HG02623 (cell line): ENCODE data around the gene CLCA2.
A peak's percentile ranks its signal among the peaks of the same experiment; 100 is the strongest.

ENCODE experiments used
- ATAC-seq: cut with Tn5 transposase; IDR thresholded peaks from one replicate; pipeline ENCODE4 v1.9.1; 2021; ENCODE audit warnings: moderate library complexity; ENCODE audit not compliant: unreplicated experiment

CLCA2 gene

DNA sequence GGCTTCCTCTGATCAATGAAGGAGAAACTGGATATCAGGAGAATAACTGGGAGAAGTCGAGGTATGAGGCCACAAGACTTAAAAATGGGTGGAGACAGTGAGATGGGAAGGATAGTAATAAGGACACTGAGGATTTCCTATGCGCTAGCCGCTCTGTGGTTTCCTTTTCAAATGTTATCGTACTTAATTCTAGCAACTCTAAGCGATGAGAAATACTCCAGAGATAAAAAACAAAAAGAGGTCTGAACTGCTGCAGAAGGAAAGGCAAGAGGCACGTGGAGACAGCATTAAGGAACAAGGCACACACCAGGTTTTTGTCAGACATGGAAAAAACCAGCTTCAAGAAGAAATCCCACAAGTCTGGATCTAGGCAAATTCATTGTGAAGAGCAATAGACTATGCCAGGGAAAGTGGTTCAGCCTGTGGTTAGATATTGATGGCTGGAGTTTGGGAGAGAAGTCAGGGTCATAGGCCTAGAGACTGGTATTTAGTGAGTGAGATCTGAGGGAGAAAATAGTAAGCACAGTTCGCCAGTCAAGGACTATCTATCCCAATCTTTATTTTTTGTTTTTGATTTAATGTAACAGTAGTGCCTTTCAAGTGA is 5.3 kb downstream of the CLCA2 start:
- no peak for ATAC-seq

DNA sequence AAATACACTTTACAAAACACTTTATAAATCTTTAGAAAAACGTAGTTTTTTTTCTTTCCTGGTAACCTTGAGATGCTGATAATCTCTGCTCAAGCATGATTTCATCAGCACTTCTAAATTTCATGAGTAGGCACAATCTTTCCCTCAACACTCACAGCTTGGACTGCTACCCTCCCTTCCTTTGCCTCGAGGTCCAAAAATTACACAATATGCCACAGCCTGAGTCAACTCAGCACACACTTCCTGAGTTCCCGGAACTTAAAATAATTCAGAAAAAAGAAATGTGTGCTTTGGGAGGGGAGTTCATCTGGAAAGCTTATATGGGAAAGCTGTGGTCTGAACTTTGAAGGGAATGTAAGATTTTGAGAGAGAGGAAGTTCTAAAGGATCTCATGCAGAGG is 5.9 kb downstream of the CLCA2 start:
- no peak for ATAC-seq

DNA sequence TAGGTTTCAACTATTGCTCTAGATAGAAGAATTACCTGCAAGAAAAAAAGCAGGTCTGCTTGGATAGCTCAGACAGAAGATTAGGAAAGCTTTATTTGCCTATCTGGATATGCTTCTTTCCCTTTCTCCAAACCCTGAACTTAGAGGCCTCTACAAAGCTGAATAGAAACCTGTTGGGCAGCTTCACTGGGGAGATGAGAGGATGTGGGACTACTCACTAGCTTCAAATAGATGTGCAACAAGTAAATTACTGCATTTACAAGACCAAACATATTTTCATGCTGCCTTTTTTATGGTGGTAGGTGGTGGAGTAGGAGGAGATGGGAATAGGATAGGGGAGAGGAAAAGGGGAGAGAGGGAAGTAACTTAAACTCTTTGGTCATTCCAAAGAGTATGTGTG is 6.4 kb downstream of the CLCA2 start:
- no peak for ATAC-seq

DNA sequence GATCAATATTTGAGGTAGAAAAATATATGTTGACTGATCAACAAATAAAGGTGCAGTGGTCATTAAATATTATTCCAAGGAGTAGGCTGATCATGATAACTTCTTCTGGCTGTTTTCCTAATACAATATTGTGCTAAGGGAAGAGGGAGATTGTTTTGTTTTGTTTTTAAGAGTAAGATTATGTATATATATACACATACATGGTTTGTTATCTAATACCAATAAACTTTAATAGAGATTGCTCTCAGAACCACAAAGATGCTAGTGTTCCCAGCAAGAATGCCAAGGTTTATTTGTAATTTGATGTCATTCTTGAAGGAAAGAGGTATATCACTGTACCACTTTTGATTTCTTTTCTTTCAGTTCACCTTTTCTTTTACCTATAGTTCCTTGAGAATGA is 10.1 kb downstream of the CLCA2 start:
- ATAC-seq = no peak

DNA sequence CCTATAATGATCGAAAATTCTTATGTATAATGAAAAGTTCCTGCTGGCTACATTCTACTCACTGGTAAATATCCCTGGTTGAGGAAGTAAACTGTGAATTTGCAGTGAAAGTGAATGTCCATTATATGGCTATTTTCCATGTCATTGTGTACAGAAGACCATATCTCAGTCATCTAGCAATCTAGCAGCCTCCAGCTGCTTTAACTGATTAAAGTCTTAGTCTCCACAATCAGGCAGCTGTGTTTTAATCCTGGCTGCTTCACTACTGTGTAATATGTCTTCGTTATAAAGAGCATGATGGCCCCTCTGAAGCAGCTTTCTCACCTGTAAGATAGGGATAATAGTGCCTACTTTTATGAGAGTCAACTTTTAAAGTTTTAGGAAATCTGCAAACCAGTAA is 11.4 kb downstream of the CLCA2 start:
- no peak for ATAC-seq

DNA sequence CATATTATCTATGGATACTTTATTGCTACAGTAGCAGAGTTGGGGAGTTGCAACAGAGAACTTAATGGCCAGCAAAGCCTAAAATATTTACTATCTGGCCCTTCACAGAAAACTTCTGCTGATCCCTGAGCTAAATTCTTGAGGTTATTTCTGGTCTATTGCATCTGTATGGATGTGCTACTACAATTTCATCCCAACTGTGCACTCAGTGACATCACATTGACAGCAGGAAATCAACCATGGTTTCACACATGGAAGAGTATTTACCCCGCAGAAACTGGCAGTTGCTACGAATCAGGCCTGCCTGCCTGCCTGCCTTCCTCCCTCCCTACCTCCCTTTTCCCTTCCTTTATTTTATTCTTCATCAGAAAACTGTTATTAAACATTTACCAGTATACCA is 12.1 kb downstream of the CLCA2 start:
- ATAC-seq = no peak

DNA sequence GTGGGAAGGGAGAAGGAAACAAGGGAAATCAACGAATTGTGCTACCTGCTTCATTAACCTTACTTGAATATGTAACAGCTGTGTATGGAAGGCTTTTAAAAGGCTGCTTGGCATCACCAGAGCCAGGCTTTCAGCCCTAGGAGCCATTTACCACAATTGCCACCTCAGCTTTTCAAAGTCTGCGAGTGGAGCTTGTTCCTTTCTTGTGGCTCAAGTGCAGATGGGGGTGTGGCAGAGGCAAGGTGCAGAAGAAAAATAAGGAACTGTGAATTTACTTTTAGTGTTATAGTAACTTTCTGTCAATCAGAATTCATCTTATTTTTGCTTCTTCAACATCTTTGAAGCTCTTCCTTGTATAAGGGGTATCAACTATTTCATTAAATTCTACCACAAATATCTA is 17.6 kb downstream of the CLCA2 start:
- ATAC-seq = no peak

DNA sequence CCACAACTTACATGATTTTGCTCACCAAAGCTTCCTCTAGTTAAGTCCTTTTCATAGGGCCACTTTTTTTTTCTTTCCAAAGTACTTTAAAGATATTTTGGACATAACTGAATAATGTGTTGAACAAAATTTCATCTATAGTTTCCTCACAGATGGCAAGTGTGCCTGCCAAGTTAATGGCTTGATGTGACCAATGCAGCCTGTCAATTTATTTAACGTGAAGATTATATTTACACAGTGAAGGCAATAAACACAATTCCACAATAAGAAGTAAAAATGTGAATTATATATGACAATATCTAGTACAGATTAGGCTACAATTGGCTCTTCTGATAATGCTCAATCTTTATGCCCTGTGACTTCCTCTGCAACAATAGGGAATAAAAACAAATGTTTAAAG is 18.0 kb downstream of the CLCA2 start:
- ATAC-seq = no peak

DNA sequence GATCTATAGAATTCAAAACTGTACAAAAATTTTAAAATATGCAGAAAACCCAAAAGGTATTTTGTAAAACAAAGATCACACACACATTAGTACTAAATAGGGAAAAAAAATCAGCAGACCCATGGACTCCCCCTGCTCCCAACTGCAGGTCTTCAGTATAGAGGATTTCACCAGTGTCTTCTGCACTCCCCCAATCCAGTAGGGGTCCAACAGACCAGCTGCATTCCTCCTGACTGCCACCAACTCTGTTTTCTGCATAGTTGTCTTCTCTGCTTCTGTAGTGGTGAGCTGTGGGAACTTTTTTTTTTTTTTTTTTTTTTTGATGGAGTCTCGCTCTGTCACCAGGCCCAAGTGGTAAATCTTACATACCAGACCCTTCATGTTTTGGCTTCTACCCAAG is 21.9 kb downstream of the CLCA2 start:
- ATAC-seq = no peak

DNA sequence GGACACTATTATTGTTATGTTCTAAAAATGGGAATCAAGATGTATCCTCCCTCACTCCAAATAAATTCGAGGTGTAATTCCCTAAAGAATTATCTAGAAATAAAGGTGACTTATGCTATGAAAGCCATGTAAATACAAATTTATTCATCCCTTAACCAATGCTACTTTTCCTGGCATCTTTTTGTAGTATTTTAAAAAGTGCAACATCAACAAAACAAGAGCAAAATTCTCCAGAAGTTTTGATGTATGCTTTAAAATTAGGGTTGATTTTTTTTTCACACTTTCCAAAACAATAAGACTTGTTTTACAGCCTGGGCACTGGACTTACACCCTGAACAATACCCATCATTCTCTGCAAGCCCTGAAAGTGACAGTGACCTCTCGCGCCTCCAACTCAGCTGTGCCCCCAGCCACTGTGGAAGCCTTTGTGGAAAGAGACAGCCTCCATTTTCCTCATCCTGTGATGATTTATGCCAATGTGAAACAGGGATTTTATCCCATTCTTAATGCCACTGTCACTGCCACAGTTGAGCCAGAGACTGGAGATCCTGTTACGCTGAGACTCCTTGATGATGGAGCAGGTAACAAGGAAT is 23.3 kb downstream of the CLCA2 start:
- ATAC-seq = no peak

DNA sequence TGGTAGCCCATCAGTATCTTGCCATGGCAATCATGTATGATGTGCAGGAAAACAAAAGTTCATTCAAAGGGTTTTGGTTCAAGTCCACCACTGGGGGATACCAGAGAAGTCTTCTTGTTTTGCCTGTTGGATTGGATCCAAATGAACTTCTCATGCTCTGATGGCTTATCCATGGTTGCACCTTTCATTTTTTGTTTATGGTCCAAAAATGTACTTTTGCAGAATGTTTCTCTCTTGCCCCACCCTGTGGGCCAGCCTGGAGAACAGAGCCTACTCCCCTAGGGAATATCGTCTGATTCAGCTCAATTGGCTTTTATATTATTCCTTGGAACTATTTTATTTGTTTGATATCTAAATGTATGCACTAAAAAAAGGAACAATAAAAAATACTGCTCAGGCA is 24.7 kb downstream of the CLCA2 start:
- no peak for ATAC-seq

DNA sequence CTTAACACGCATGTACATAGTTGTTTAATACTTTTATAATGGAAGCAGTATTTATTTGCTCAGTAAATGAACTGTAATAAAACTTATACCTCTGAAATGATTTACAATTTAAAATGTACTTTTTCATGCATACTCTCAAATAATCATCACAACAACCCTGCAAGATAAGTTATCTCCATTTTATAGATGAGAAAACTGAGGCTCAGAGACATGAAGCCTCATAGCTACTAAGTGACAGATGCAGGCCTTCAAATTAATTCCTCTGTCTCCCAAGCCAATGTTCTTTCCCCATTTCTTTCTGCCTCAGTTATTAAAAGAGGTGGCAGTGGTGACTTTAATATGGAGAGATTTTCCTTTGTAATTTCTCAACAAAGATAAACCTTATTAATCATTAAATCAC is 25.1 kb downstream of the CLCA2 start:
- ATAC-seq = no peak

DNA sequence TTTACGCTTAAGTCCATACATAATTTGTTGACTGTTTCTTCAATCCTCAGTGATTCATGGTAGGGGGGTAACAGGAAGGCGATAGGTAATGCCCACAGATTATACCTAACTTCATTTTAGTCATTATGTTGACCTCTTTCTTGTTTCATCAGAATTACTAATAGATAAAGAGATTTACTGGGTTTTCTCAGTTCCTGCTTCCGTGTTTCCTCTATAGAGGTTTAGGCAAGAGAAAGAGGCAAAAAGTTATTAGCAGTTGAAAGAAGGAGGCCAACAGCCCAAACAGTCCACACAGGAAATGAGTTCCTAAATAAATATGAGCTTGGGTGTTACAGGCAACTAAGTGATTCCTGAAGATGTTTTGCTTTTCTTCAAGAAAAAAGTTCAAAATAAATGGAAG is 26.9 kb downstream of the CLCA2 start:
- no peak for ATAC-seq

DNA sequence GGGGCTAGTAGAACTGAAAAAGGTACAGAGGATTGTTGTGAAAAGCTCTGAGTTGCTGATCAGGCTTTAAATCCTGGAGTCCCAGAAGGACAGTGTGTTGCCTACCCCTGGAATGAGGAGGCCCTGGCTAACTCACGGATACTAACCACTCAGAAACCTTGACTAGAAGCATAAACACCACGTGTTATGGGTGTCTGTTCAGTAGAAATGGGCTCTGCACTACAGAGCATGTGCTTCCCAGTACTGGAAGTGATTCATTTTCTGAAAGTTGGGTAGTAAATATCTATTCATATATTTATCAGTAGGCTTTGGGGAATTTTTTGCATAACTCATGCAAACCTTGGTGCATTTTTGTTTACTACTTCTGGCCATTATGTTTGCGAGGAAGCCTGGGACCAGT is 29.7 kb downstream of the CLCA2 start:
- no peak for ATAC-seq

DNA sequence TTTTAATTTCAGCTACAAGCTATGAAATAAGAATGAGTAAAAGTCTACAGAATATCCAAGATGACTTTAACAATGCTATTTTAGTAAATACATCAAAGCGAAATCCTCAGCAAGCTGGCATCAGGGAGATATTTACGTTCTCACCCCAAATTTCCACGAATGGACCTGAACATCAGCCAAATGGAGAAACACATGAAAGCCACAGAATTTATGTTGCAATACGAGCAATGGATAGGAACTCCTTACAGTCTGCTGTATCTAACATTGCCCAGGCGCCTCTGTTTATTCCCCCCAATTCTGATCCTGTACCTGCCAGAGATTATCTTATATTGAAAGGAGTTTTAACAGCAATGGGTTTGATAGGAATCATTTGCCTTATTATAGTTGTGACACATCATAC is 31.1 kb downstream of the CLCA2 start:
- no peak for ATAC-seq

DNA sequence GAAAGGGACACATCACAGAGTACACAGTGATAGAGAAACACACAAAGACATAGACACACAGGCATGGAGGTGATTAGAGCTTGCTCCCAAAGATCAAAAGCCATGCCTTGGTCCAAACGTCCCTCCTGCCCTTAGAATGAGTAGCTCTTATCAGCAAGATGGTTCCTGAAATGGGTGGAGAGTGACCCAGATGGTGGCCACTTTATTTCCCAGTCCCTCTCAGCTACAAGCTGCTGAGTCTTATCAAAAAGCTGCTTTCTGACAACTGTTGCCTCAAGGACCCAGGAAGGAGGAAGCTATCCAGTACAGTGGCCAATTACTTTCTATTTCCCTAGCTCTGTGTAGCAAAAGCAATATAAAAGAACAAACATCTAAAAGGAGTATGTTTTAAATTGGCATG is 37.0 kb downstream of the CLCA2 start:
- no peak for ATAC-seq

DNA sequence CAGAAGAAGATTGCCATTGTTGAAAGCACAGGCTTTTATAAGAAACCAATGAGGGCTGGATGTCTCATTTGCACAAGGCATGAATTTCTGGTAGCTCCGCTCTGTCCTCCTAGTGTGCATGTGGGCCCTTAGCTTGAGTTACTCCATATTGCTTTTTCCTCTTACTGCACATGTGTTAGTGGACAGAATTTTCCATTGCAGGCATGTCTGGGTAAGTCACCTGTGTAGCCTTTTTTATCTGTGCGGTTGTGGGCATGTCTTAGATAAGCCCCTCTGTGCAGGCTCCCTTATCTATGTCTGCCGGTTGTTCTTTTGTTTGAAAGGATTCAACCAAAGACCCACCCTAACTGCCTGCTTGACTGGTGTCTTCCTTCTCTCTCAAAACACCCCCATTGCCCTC is 37.5 kb downstream of the CLCA2 start:
- no peak for ATAC-seq

DNA sequence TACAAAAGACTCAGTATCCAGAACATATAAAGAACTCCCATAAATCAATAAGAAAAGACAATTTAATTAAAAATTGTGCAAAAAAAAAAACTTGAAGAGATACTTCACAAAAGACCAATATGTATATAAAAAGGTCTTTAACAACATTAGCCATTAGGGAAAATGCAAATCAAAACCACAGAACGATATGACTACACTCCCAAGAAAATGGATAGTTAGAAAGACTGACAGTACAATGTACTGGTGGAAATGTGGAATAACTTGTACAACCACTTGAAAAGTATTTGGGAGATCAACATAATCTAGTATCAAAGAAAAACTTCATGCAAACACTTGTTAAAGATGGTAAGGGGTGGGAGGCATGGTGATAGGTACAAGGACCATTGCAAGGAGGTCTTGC is 40.8 kb downstream of the CLCA2 start:
- no peak for ATAC-seq

DNA sequence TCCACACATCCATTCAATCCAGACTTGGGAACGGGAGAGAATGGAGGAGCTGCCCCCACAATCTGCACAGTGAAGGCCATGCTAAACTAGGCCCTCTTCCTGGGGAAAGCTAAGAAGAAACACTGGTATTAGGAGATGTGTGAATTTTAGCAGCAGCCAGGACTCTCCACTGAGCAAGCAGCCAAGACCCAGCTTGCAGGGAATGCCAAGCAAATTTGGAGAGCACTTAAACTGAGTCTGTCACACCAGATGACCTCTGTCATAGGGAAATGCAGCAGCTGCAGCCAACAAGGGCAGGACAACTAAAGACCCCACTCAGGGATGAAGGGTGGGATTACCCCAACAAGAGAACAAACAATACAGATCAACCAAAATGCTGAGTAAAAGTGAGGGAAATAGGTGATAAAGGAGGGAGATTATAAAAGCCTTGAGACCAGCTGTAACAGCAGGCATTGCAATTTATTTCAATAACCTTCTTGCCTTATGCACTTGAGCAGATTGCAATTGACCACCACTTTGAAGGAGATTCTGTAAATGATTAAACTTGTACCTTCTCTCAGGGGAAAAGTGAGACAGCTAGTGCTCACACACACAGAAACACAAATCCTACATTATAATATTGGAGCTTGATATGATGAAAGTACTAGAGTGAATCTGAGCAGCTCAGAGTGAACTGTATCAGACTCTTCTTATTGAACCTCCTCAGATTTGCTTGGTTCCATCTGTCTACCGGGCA is 42.3 kb downstream of the CLCA2 start:
- no peak for ATAC-seq

DNA sequence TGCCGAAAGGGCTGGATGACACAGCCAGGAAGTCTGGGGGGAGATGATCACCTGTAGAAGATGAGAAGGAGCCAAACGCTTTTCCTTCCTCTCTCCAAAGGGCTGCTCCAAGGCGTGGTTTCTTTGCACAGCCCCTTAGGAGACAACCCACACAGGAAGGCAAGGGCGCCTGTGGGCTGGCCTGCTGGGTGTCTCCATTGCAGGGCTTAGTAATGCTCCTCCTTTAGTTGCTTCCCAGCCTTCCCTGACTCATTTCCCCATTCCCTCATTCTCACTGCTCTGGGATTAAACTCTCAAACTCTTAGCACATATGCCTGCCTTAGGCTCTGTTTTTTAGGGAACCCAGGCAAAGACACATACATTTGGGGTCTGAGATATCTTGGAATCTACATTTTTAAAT is 43.0 kb downstream of the CLCA2 start:
- no peak for ATAC-seq

DNA sequence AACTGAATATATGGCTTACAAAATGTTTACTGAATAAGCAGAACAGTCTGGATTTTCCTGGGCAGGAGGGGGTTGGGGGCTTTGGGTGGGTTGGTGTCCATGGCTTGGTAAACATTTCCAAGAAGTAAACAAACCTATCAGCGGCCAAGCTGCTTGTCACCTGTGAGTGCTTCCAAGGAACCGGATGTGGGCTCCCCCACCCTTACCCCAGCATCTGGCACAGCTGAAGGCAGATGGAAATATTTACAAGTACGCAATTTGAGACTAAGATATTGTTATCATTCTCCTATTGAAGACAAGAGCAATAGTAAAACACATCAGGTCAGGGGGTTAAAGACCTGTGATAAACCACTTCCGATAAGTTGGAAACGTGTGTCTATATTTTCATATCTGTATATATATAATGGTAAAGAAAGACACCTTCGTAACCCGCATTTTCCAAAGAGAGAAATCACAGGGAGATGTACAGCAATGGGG is 44.6 kb downstream of the CLCA2 start, which contains the start of gene CLCA1:
Gene CLCA1, plus strand, starts transcription at position 427 of the 477 bp plus-strand sequence. Its CDS starts 45 bp downstream, at position 472.
- ATAC-seq = no peak

DNA sequence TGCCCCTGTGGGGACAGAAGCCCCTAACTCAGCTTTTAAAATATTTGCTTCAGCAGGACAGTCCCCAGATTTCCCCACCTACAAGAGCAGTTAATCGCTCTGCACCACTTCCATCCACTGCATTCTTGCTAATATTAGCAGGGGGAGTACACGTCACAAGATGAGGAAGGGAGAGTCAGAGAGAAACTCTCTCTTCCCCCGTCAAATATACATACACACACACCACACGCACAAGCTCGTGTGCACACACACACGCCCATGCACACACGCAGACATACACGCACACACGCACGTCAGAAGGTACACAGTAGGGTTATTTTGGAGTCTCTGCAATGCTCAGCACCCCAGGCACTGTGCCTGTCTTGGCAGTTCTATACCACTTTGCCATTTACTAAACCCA is 46.9 kb downstream of the CLCA2 start:
- ATAC-seq = peak; percentile 59
